ENCODE data around the gene COBLL1.

- TF ChIP-seq CTCF (IDR thresholded peaks at IDR 0.05) (no peak), POLR2AphosphoS5 (IDR thresholded peaks at IDR 0.05; ENCODE audit: low read depth, low read length) (no peak), SIN3A (IDR thresholded peaks at IDR 0.05; ENCODE audit: borderline replicate concordance, insufficient read depth, low read depth, low read length) (no peak), REST (IDR thresholded peaks at IDR 0.05; ENCODE audit: insufficient read depth in 1 of 2, low read depth in 2 of 2, low read length in 1 of 2) (no peak), TCF7L2 (IDR thresholded peaks at IDR 0.05; ENCODE audit: low read depth, low read length) (no peak)
Measured at GRCh38 chr2:164688896-164689419, 152.7 kb downstream of the COBLL1 start.

Data from Panc1 (cell line).